ENCODE results near the gene PPP1R12C.

Gene PPP1R12C

GRCh38 chr19:55103190-55103589 is 14.2 kb downstream of the PPP1R12C start:
- no peak for DNase-seq (ENCODE audit: extremely low read depth, low read depth)
- TF ChIP-seq, protein P1, sequence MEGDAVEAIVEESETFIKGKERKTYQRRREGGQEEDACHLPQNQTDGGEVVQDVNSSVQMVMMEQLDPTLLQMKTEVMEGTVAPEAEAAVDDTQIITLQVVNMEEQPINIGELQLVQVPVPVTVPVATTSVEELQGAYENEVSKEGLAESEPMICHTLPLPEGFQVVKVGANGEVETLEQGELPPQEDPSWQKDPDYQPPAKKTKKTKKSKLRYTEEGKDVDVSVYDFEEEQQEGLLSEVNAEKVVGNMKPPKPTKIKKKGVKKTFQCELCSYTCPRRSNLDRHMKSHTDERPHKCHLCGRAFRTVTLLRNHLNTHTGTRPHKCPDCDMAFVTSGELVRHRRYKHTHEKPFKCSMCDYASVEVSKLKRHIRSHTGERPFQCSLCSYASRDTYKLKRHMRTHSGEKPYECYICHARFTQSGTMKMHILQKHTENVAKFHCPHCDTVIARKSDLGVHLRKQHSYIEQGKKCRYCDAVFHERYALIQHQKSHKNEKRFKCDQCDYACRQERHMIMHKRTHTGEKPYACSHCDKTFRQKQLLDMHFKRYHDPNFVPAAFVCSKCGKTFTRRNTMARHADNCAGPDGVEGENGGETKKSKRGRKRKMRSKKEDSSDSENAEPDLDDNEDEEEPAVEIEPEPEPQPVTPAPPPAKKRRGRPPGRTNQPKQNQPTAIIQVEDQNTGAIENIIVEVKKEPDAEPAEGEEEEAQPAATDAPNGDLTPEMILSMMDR (IDR thresholded peaks at IDR 0.05; ENCODE audit: low read depth, low read length) = no peak

DNA sequence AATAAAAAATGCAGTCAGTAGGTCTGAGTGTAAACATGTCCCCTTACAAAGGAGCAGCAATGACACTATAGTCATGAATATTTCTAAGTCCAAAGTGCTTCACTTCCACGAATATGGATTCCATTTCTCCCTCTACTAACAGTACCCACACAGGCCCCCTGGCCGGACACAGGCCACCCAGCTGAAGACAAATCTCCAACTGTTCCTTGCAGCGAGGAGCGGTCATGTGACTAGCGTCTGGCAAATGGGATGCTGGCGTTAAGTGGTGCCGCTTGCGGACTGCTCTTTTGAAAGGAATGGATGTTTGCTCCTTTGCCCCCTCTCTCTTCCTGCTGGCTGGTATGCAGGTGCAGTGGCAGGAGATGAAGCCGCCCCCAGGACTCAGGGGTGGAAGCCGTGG is 16.2 kb downstream of the PPP1R12C start:
- TF ChIP-seq, protein P1 (IDR thresholded peaks at IDR 0.05; ENCODE audit: low read depth, low read length) = no peak
- no peak for DNase-seq (ENCODE audit: extremely low read depth, low read depth)

- no peak for DNase-seq (ENCODE audit: extremely low read depth, low read depth)
- TF ChIP-seq, protein P1 (IDR thresholded peaks at IDR 0.05; ENCODE audit: low read depth, low read length) = no peak; the same call in none of the 2 replicates
Measured at GRCh38 chr19:55099557-55100506, 17.6 kb downstream of the PPP1R12C start.

- TF ChIP-seq, protein P1 (IDR thresholded peaks at IDR 0.05; ENCODE audit: low read depth, low read length) = no peak
- DNase-seq (ENCODE audit: extremely low read depth, low read depth) = no peak
Measured at GRCh38 chr19:55098716-55099556, 18.5 kb downstream of the PPP1R12C start.

- no peak for DNase-seq (ENCODE audit: extremely low read depth, low read depth)
- TF ChIP-seq, protein P1 (IDR thresholded peaks at IDR 0.05; ENCODE audit: low read depth, low read length) = no peak
Measured at GRCh38 chr19:55097864-55098715, 19.3 kb downstream of the PPP1R12C start.

GRCh38 chr19:55096061-55096701 is 21.3 kb downstream of the PPP1R12C start:
- no peak for DNase-seq (ENCODE audit: extremely low read depth, low read depth)
- TF ChIP-seq, protein P1 (IDR thresholded peaks at IDR 0.05; ENCODE audit: low read depth, low read length) = no peak

Measured in AG09319 (cell line).